GM23248 (cell line): ENCODE measurements around the gene TMEM178B. TPM values are rescaled to one million over a fixed set of nuclear protein-coding genes. Genes with fewer than 3 reads are reported as not detected.

Source experiments
- DNase-seq: peaks from one replicate; pipeline ENCODE4 v3.0.0-alpha.2; 2015
- H2AFZ ChIP-seq: fragments of 200-600 bp; sonication (generic); 2 replicates; pipeline ENCODE4 v1.6.1; 2016; ENCODE audit warnings: antibody characterized with exemption
- H3F3A ChIP-seq: fragments of 200-600 bp; sonication (generic); 2 replicates; pipeline ENCODE4 v1.6.1; 2016; ENCODE audit warnings: mild to moderate bottlenecking, antibody characterized with exemption, mixed run types; ENCODE audit not compliant: insufficient read depth
- H3K27ac ChIP-seq: fragments of 200-600 bp; sonication (generic); 2 replicates; pipeline ENCODE4 v1.5.1; 2016; ENCODE audit warnings: mild to moderate bottlenecking
- H3K27me3 ChIP-seq: fragments of 200-600 bp; sonication (generic); replicated peaks from 2 replicates; pipeline ENCODE4 v1.6.1; 2016; ENCODE audit warnings: mild to moderate bottlenecking; ENCODE audit not compliant: insufficient read depth
- H3K36me3 ChIP-seq: fragments of 200-600 bp; sonication (generic); 2 replicates; pipeline ENCODE4 v1.6.1; 2016; ENCODE audit warnings: low read depth, mild to moderate bottlenecking
- H3K4me1 ChIP-seq: fragments of 200-600 bp; sonication (generic); 2 replicates; pipeline ENCODE4 v1.6.1; 2016; ENCODE audit warnings: mild to moderate bottlenecking; ENCODE audit not compliant: insufficient read depth
- H3K4me2 ChIP-seq: fragments of 200-600 bp; sonication (generic); one replicate; pipeline ENCODE4 v1.6.1; 2016; ENCODE audit warnings: mild to moderate bottlenecking; ENCODE audit not compliant: unreplicated experiment
- H3K4me3 ChIP-seq: fragments of 200-600 bp; sonication (generic); 2 replicates; pipeline ENCODE4 v1.5.1; 2016; ENCODE audit warnings: mild to moderate bottlenecking
- H3K79me2 ChIP-seq: fragments of 200-600 bp; sonication (generic); 2 replicates; pipeline ENCODE4 v1.6.1; 2016; ENCODE audit warnings: mild to moderate bottlenecking; ENCODE audit not compliant: insufficient read depth
- H3K9ac ChIP-seq: fragments of 200-600 bp; sonication (generic); 2 replicates; pipeline ENCODE4 v1.6.1; 2016; ENCODE audit warnings: mild to moderate bottlenecking
- H3K9me2 ChIP-seq: fragments of 200-600 bp; sonication (generic); 2 replicates; pipeline ENCODE4 v1.6.1; 2016; ENCODE audit warnings: mixed run types, mild to moderate bottlenecking, moderate library complexity; ENCODE audit not compliant: insufficient read depth
- H3K9me3 ChIP-seq: fragments of 200-600 bp; sonication (generic); one replicate; pipeline ENCODE4 v1.6.1; 2017; ENCODE audit warnings: low read depth
- H4K20me1 ChIP-seq: fragments of 200-600 bp; sonication (generic); 2 replicates; pipeline ENCODE4 v1.6.0; 2016; ENCODE audit not compliant: insufficient read depth
- EZH2 ChIP-seq: fragments of 200-600 bp; sonication (generic); IDR thresholded peaks from 2 replicates; pipeline ENCODE4 v1.6.1; 2018; ENCODE audit warnings: antibody characterized with exemption, mild to moderate bottlenecking; ENCODE audit not compliant: insufficient read depth, poor library complexity, severe bottlenecking
- EZH2phosphoT487 ChIP-seq: fragments of 200-600 bp; sonication (generic); IDR thresholded peaks from 2 replicates; pipeline ENCODE4 v1.6.1; 2018; ENCODE audit warnings: antibody characterized with exemption, moderate library complexity, mild to moderate bottlenecking, low read depth; ENCODE audit not compliant: insufficient read depth
- WGBS, 2 experiments: methylation state at CpG; one replicate each; pipeline ENCODE4 v1.1.6; 2015 to 2017; ENCODE audit warnings: low lambda C conversion rate in 2 of 2, low coverage in 1 of 2; ENCODE audit errors: missing lambda C conversion rate in 2 of 2; 5-methylcytosine and 5-hydroxymethylcytosine counted together
- in situ Hi-C: fragments of 300-500 bp; cut with MboI; formaldehyde crosslinking; loops from 2 replicates; pipeline ENCODE4 v1.15.0; 2020
- polyA plus RNA-seq: library from polyadenylated mRNA; unstranded; fragments of >200 nt; fragmentation: Nextera tagmentation; extraction: Ambion mirVana; gene quantifications from 2 replicates; pipeline ENCODE4 v1.2.1, GENCODE V29; 2016
- total RNA-seq: library from RNA; depleted of rRNA; stranded (reverse); fragments of >200 nt; shearing (Covaris generic); gene quantifications from 2 replicates; pipeline ENCODE4 v1.2.3, GENCODE V29; 2014

TMEM178B gene
- total and polyA plus RNA-seq, 2 experiments from 2014 or later = 0.05 to 0.22 TPM

DNA sequence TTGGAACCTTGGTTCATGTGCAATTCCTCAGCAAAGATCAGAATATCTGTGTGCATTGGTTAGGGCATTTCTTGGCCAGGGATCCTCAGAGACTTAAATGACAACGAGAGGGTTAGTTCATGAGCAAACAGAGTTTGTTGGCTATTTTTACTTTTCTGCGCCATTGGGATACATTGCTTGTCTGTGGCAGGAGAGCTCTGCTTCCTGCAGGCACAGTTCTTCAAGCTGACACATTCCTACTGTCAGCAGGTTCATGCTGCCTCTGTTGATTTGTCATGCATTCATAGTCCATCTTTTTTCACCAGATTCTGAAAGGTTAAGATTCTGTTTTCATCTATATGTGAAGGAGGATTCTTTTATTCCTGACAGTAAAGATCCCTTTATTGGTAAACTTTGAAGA is 139.4 kb downstream of the TMEM178B start:
- in situ Hi-C loops = no loop called here

GRCh38 chr7:141217938-141218337 is 144.1 kb downstream of the TMEM178B start:
- WGBS, 2 experiments = 14 to 28% methylated on average over 7 of the region's 7 CpGs
- H3K4me2 ChIP-seq = no peak overlapping the region
- H4K20me1 ChIP-seq = no peaks in the 10 kb centered on the region
- no peaks in the 10 kb centered on the region for H3F3A ChIP-seq
- H3K9ac ChIP-seq = no peak overlapping the region
- no peaks in the 10 kb centered on the region for H3K27me3 ChIP-seq
- H3K4me3 ChIP-seq = no peak overlapping the region
- H3K9me2 ChIP-seq = no peaks in the 10 kb centered on the region
- no peak overlapping the region for H2AFZ ChIP-seq
- in situ Hi-C loops = no loop called here
- no peaks in the 10 kb centered on the region for H3K36me3 ChIP-seq
- no peaks in the 10 kb centered on the region for H3K9me3 ChIP-seq
- no peak for DNase-seq
- H3K79me2 ChIP-seq = no peaks in the 10 kb centered on the region
- H3K4me1 ChIP-seq = no peaks in the 10 kb centered on the region
- TF ChIP-seq EZH2phosphoT487 (no peak), EZH2 (no peak)
- no peak overlapping the region for H3K27ac ChIP-seq

More for the DNA sequence above, 139.4 kb downstream of the TMEM178B start:
- no peak overlapping the region for H3K4me3 ChIP-seq
- H3K36me3 ChIP-seq = no peaks in the 10 kb centered on the region
- no peak overlapping the region for H3K4me2 ChIP-seq
- H3K27ac ChIP-seq = no peak overlapping the region
- no peaks in the 10 kb centered on the region for H3K9me2 ChIP-seq
- TF ChIP-seq EZH2phosphoT487 (no peak), EZH2 (no peak)
- no peak overlapping the region for H3K9ac ChIP-seq
- H3K9me3 ChIP-seq = no peaks in the 10 kb centered on the region
- no peaks in the 10 kb centered on the region for H4K20me1 ChIP-seq
- no peak overlapping the region for H2AFZ ChIP-seq
- H3K27me3 ChIP-seq = no peaks in the 10 kb centered on the region
- 3 to 5% methylated on average over 2 of the region's 2 CpGs for WGBS, 2 experiments
- no peaks in the 10 kb centered on the region for H3F3A ChIP-seq
- H3K4me1 ChIP-seq = no peaks in the 10 kb centered on the region
- H3K79me2 ChIP-seq = no peaks in the 10 kb centered on the region
- no peak for DNase-seq

- Histone ChIP-seq H4K20me1 (no peaks in the 10 kb centered on the region), H3K9ac (no peak overlapping the region), H3K79me2 (no peaks in the 10 kb centered on the region), H3F3A (no peaks in the 10 kb centered on the region), H3K4me3 (no peak overlapping the region), H3K27ac (no peak overlapping the region), H3K4me2 (no peak overlapping the region), H3K27me3 (no peaks in the 10 kb centered on the region), H3K9me3 (no peaks in the 10 kb centered on the region), H3K36me3 (no peaks in the 10 kb centered on the region), H3K9me2 (no peaks in the 10 kb centered on the region), H3K4me1 (no peaks in the 10 kb centered on the region), H2AFZ (no peak overlapping the region)
- DNase-seq = no peak
- in situ Hi-C loops = no loop called here
- TF ChIP-seq EZH2phosphoT487 (no peak), EZH2 (no peak)
- 21 to 31% methylated on average over 5 to 6 of the region's 6 CpGs for WGBS, 2 experiments
Measured at GRCh38 chr7:141218941-141219340, 145.1 kb downstream of the TMEM178B start.

- Histone ChIP-seq H3K27me3 (no peaks in the 10 kb centered on the region), H3K27ac (no peak overlapping the region), H3K4me1 (no peaks in the 10 kb centered on the region), H3K79me2 (no peaks in the 10 kb centered on the region), H3K9me3 (no peaks in the 10 kb centered on the region), H3K9ac (no peak overlapping the region), H3K36me3 (no peaks in the 10 kb centered on the region), H3K4me2 (no peak overlapping the region), H3F3A (no peaks in the 10 kb centered on the region), H4K20me1 (no peaks in the 10 kb centered on the region), H3K4me3 (no peak overlapping the region), H3K9me2 (no peaks in the 10 kb centered on the region), H2AFZ (no peak overlapping the region)
- TF ChIP-seq EZH2 (no peak), EZH2phosphoT487 (no peak)
- 28 to 37% methylated on average over 8 of the region's 8 CpGs for WGBS, 2 experiments
- in situ Hi-C loops = no loop called here
- no peak for DNase-seq
Measured at GRCh38 chr7:141220263-141220880, 146.5 kb downstream of the TMEM178B start.
